ENCODE measurements around the gene MAGEB4.
"Not testable (repeated sequence)": the region's sequence is repeated elsewhere in the genome, so short reads cannot be mapped to it uniquely, and the experiment has no call there.

The MAGEB4 gene, protein sequence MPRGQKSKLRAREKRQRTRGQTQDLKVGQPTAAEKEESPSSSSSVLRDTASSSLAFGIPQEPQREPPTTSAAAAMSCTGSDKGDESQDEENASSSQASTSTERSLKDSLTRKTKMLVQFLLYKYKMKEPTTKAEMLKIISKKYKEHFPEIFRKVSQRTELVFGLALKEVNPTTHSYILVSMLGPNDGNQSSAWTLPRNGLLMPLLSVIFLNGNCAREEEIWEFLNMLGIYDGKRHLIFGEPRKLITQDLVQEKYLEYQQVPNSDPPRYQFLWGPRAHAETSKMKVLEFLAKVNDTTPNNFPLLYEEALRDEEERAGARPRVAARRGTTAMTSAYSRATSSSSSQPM

DNA sequence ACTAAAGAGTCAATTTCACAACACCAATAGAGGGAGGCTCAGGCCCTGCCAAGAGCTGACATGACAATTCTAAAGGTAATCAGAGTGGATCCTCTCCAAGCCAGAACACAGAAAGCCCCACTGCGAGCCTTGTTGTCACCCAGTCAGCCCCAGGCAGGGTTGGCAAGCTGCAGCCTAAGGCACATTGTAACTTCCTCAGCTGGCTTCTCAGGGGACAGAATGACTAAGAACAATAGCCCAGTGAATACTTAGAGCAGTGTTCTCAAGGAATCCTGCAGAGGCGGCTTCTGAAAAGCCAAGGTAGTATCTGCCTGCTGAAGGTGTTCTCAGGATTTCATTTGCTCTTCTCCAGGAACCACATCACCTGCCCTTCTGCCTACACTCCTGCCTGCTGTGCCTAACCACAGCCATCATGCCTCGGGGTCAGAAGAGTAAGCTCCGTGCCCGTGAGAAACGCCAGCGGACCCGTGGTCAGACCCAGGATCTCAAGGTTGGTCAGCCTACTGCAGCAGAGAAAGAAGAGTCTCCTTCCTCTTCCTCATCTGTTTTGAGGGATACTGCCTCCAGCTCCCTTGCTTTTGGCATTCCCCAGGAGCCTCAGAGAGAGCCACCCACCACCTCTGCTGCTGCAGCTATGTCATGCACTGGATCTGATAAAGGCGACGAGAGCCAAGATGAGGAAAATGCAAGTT is at the start of gene MAGEB4:
Gene MAGEB4 (plus strand): TSS at position 277 of the 692 bp plus-strand sequence. CDS start 136 bp downstream, at position 413.
- no peak for DNase-seq

DNA sequence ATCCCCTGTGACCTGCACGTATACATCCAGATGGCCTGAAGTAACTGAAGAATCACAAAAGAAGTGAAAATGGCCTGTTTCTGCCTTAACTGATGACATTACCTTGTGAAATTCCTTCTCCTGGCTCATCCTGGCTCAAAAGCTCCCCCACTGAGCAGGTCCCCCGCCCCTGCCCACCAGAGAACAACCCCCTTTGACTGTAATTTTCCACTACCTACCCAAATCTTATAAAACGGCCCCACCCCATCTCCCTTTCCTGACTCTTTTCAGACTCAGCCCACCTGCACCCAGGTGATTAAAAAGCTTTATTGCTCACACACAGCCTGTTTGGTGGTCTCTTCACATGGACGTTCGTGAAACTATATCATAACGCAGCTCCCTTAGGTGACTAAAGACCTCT is 47.9 kb upstream of the MAGEB4 start:
- not testable (repeated sequence) for DNase-seq

DNA sequence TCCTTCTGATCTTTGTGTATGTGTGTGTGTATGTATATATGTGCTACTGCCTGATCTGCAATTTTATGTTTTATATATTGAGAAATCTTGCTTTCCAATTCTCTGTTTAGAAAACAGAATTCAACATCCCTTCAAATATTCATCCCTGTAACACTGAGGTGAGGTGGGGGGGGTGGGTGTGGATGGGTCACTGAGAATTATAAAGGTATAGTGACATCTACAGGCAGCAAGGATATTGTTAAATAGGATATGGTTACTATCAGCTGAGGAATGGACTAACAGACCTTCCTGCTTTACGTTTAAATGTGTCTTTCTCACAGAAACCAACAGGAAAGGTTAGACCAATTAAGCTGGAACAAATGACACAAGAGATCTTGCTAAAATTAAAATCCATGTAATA is 45.5 kb upstream of the MAGEB4 start:
- peak in 1 of 2 experiments; percentile 0 for DNase-seq

DNA sequence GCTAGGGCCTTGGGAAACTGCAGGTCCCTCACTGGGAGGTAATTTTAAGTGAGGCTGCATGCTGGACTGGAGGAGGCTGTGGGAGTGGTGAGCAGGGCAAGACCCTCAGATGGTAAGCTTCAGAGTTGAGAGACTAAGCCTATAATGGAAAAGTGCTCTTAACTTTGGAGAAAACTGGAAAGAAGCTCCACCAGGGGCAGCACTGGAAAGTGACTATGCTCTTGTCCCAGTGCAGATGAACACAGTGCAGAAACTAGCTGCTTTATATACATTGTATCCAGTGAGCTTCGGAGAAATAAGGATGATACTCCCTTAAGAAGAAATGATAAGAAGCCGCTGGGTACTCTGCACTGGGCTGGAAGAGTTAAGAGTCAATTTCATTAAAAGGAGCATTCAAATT is 29.6 kb upstream of the MAGEB4 start:
- no peak for DNase-seq

DNA sequence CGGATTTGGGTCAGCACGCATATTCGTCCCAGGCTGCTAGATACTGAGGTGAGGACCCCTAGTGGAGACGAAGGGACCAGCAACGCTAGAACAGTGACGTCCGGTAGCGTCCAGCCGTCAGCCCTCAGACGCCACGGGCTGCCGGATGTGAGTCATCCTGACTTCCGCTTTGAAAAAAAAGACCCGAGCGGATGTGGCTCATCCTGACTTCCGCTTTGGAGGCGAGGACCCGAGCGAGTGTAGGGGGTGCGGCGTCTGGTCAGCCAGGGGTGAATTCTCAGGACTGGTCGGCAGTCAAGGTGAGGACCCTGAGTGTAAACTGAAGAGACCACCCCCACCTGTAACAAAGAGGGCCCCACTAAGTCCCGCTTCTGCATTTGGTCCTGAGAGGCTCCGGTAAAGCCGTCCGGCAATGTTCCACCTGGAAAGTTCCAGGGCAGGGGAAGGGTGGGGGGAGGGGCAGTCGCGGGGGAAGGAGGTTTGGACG is 26.4 kb upstream of the MAGEB4 start, which contains the start of gene MAGEB2:
Gene MAGEB2 (plus strand): TSS at position 207 of the 487 bp plus-strand sequence. CDS start 3,018 bp downstream, outside the sequence.
- DNase-seq = no peak

DNA sequence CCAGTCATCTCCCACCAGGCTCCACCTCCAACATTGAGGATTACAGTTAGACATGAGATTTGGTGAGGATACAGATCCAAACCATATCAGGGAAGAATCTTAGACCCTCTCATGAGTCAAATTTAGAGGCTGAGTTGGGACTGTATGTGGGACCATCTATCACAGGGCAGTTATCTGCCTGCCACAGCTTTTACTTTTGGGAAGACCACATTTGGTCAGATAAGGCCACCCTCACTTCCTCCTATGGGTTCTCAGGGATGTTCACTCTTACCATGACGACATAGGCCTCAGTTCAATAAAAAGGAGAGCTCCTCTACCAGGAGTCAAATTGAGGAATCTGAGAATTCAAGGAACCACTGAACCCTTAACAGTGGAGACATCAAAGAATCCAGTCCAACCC is 24.3 kb upstream of the MAGEB4 start:
- no peak for DNase-seq

DNA sequence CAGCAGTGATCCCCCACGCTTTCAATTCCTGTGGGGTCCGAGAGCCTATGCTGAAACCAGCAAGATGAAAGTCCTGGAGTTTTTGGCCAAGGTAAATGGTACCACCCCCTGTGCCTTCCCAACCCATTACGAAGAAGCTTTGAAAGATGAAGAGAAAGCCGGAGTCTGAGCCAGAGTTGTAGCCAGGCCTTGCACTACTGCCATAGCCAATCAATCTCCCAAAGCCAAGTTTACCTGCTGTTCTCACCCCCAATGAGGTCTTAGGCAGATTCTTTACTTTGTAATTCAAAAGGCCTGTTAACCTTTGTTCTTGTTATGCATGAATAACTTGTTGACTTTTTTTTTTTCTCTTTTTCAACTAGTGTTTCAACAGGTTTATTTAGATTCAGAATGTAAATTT is 22.4 kb upstream of the MAGEB4 start:
- no peak for DNase-seq

DNA sequence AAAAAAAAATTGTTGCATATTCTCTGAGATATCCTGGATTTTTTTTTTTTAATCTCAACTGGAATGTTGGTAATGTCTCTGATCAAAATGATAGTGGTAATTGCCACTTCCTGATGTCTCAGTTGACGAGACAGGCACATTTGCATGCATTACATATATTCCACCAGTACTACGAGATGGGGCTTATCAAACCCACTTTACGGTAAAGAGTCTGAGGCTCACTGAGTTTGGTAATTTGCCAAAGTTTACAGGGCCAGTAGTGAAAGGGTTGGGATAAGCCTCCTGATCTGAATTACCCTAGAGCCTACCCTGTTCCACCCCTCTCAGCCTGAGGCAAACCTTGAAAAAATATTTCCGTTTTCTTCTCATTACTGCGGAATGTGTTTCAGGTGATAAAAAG is 21.1 kb upstream of the MAGEB4 start:
- DNase-seq = no peak

DNA sequence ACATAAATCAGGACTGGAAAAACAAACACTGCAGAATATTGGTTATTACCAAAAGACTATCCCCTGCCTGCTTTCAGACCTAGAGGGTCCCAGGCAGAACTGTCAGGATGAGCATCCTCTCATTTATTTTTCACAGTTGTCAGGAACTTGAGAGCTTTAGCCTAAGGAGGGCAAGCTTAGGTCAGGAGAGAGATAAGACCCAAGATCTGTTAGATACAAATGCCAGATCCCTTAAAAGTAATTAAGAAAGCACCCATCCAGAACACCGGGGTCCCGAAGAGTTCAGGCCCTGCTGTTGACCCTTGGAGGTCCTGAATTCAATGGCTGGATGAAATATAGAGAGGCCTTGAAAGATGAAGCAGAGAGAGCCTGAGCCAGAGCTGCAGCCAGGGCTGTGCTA is 17.3 kb upstream of the MAGEB4 start:
- DNase-seq = no peak

DNA sequence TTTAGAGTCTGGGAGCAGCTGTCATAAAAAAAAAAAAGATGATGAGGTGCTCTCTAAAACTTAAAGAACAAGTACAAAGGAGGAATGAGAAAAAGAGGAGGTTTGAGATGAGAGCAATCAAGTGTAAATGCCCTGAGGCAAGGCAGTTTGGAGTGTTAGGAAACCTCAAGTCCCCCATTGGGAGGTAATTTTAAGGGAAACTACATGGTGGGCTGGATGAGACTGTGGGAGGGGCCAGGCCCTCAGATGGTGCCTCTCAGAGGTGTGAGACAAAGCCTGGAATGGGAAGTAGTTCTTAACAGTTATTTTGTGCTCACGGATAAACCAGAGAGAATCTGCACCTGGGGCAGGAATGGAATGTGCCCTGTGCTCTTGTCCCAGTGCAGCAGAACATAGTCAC is 13.3 kb upstream of the MAGEB4 start:
- DNase-seq = no peak

DNA sequence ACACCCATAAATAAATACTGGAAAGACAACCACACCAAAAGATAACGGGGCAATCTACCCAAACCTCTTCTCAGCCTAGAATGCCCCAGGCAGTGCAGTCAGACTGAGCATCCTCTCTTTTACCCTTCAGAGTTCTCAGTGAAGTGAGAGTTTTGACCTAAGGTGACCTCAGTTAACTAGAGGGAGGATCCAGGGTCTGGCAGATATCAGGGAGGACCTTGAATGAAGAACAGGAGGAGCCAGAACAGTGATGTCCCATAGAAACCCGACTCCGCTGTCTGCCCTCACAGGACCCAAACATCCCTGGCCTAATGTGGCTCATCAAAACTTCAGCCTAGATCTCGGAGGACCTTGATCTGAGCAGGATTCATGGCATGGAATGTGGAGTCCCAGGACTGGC is 11.4 kb upstream of the MAGEB4 start, which contains the start of gene MAGEB3:
Gene MAGEB3 (plus strand): TSS at position 263 of the 400 bp plus-strand sequence. CDS start 5,268 bp downstream, outside the sequence.
- no peak for DNase-seq

DNA sequence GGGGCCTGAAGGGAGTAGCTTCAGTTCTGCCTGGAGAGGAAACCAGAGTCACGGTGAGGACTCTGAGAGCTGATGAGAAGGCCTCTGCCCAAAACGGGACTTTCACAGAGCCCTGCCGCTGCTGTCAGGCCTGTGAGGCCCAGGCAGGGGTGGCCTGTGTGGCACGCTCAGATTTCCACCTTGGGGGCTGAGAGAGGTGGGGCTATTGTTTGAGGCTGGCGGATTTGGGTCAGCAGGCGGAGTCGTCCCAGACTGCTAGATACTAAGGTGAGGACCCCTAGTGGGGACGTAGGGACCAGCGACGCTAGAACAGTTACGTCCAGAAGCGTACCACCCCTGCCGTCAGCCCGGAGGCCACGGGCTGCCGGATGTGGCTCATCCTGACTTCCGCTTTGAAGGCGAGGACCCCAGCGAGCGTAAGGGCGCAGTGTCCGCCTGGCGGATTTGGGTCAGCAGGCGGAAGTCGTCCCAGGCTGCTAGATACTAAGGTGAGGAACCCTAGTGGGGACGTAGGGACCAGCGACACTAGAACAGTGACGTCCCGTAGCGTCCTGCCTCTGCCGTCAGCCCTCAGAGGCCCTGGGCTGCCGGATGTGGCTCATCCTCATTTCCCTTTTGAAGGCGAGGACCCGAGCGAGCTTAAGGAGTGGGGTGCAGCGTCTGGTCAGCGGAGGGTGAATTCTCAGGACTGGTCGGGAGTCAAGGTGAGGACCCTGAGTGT is 5.1 kb downstream of the MAGEB4 start, which contains the start of gene MAGEB1:
Gene MAGEB1 (plus strand): TSS at position 378 of the 721 bp plus-strand sequence. CDS start 3,348 bp downstream, outside the sequence.
- no peak for DNase-seq

DNA sequence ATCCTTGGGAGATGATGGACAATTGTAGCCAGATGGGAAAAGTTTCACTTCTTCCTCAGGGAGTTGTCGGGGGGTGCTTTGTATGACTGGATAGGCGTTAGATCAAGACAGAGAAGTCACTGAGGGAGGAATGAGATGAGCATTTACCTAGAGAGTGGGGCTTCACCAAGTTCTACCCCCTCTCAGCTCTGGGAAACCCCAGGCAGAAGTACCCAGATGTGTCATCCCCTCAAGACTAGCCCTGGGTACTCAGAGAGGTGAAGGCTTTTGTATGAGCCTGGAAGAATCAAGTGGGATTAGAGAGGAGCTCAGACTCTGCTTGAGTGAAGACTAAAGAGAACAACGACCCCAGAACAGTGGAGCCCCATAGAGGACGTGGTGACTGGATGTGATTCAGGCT is 7.1 kb downstream of the MAGEB4 start:
- DNase-seq = no peak

DNA sequence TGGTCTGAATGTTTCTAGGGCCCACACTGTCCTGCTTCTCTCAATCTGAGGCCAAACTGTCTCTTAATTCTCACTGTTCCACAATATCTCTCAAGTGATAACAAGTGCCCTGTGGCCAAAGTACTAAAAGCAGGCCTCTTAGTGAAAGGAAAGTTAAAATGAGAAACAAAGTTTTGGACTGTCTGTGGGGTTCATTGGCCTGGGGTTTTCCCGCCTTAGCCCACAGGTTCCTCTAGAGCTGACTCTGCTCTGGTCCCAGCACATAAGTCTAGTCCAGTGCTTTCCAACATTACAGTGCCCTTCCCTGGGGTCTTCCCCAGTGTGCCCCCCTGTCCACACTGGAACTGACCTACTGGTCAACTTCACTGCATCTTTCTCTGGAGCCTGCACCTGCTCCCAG is 11.5 kb downstream of the MAGEB4 start:
- no peak for DNase-seq

DNA sequence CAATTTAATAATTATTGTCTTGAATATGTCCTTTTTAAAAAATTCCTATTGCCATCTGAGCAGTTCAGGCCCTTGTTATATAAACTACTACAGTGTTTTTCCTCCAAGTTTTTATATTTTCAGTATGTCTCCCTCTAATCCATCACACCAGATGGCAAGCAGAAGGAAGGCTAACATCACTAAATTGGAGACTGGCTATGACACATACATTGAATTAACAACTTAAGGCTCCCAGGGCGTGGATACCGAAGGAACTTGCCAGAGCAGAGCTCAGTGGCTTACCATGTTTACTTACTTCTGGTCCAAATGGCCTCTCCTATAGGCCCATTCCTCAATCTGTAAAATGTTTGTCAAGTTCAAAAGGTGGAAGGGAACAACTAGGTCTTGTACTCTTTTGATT is 18.1 kb downstream of the MAGEB4 start:
- no peak for DNase-seq

DNA sequence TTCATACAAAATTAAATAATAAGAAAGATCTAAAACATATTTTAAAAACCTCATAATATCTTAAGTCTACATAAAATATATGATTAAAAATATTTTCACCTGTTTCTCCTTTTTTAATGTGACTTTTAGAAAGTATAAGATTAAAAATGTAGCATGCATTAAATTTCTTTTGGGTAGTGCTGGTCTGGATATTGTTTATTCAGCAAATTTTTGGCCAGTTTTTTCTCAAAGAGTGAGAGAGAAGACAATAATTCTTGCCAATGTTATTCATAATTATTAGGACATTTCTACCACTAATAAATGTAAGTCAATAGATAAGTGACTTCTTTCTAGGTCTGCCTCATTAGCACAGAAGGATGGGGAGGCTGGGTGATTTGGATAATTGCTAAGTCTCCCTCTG is 19.2 kb downstream of the MAGEB4 start:
- no peak for DNase-seq

DNA sequence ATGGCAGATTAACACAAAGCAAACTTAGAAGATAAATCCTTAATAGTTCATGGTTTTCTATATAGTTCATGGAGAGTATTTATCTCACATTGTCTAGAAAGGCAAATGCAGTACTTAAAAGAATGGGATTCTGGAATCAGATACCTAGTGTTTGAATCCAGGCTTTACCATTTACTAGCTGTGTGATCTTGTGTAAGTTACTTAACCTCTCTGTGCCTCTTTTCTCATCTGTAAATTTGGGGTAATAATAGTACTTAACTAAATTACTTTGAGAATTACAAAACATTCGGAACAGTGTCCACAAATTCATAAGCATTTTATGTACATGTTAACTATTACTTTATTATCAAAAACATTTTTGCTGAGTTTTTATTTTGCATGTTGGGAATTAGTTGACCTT is 21.0 kb downstream of the MAGEB4 start:
- DNase-seq = no peak

DNA sequence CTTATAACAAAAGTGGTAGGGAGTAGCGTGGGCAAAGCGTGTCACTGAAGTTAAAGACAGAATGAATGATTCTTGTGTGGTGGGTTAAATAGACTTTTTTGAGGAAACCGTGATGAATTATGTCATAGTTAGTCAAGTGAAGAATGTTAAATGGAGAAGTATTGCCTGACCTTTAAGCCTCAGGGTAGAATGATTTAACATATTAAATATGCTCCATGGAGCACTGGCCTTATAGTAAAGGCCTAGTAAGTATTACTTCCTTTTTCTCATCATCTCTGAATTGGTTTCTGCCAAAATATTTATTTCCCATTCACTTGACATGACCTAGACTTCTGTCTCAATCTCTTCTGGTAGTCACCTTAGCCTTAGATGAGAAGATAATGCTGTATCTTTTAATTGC is 28.8 kb downstream of the MAGEB4 start:
- no peak for DNase-seq

DNA sequence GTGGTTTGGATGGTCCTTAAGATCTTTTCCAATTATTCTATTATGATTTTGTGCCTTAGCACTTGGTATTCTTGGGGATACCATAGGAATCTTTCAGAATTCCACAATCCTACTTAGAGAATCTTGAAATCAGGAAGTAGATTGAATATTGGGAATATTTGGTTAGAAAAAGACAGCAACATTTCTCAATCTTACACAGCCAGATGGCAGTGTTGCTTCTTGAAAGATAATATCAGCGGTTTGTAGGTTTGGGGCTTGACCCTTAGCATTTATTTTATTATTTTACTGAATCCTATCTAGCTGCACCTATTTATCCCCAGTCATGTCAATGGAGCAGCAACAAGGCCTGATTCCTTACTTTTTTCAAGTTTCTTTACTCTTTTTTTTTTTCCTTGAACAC is 33.7 kb downstream of the MAGEB4 start:
- peak in 1 of 2 experiments; percentile 0 for DNase-seq

DNA sequence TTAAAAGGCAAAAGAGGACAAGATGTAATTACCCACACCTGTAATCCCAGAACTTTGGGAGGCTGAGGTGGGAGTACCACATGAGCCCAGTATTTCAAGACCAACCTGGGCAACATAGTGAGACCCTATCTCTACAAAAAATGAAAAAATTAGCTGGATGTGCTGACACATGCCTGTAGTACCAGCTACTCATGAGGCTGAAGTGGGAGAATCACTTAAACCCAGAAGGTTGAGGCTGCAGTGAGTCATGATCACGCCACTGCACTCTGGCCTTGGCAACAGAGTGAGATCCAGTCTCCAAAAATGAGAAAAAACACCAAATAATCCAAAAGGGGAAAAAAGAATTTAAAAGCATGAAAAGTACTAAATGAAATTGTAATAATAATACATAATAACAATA is 36.6 kb downstream of the MAGEB4 start:
- no peak for DNase-seq

DNA sequence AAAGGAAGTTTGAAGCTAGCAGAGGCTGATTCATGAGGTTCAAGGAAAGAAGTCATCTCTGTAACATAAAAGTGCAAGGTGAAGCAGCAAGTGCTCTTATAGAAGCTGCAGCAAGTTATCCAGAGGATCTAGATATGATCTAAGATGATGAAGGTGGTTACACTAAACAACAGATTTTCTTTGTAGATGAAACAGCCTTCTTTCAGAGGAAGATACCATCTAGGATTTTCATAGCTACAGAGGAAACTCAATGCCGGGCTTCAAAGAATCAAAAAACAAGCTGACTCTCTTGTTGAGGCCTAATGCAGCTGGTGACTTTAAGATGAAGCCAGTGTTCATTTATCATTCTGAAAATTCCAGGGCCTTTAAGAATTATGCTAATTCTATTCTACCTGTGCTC is 38.6 kb downstream of the MAGEB4 start:
- no peak for DNase-seq

DNA sequence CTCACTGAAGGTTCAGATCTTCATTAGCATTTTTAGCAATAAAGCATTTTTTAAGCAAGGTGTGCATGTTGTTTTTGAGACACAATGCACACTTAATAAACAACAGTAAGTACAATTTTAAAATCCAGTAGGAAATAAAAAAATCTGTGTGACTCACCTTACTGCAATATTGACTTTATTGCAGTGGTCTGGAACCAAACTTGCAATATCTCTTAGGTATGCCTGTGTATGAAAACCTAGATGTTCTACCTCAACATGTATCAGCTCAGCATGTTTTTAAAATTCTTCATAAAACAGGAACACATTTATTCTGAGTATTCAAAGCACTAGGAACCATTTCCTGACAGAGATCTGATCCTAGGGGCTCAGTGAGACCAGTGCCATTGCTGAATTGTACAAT is 40.7 kb downstream of the MAGEB4 start:
- no peak for DNase-seq

Measured in SW 1271 (cell line).